Right ventricle myocardium superior (tissue), 1 donor: ENCODE measurements around the gene HIKESHI. TPM values are rescaled to one million over a fixed set of nuclear protein-coding genes. Genes with fewer than 3 reads are reported as not detected.

Experiments used
- total RNA-seq: library from RNA; stranded (reverse); fragmentation: NEBNext Ultra II Directional; extraction: Animal tissue kit (Norgen Biotek cat#: 25700); gene quantifications from one replicate; pipeline ENCODE4 v1.2.1, GENCODE V29; 2021
- donor health status: DM: no; HTN: yes; CAD: no; lungs with severe emphysema.

The HIKESHI gene
- total RNA-seq, 1 donor from 2014 or later, result 48.0 TPM

Other genes starting within 250 kb of the HIKESHI start
- 119 TPM for gene PICALM, start 233.2 kb upstream of the HIKESHI start, total RNA-seq
- 13.2 TPM for gene EED, start 57.5 kb upstream of the HIKESHI start, total RNA-seq
- gene CCDC81, start 72.6 kb downstream of the HIKESHI start, total RNA-seq, result 0.32 TPM